H1 (cell line): ENCODE results near the gene ATP2B3. TPM values are rescaled to one million over a fixed set of nuclear protein-coding genes. Genes with fewer than 3 reads are reported as not detected.

Experiments
- CTCF ChIA-PET: fragments of 300-600 bp; sonication (Branson Sonifier 250); formaldehyde crosslinking; loops from one replicate; lab custom pipeline; 2021; ENCODE audit not compliant: partially characterized antibody; lab: Charles Lee
- POLR2A ChIA-PET: fragments of 300-600 bp; sonication (Branson Sonifier 250); formaldehyde crosslinking; loops from one replicate; lab custom pipeline; 2021; ENCODE audit warnings: inconsistent platforms; ENCODE audit not compliant: partially characterized antibody; lab: Charles Lee
- DNase-seq, 2 experiments: peaks; one replicate each; pipeline versions ENCODE4 v3.0.0 to v3.0.0-alpha.2; 2010 to 2022; ENCODE audit warnings: low spot score in 2 of 2, low read depth in 1 of 2, mixed read lengths in 1 of 2
- FAIRE-seq: peaks from 2 replicates; lab custom pipeline; 2011; peaks lifted over from hg19 to GRCh38; lab: Jason Lieb, UNC
- H2AFZ ChIP-seq: 2 replicates; pipeline ENCODE4 v1.8.1; 2012; ENCODE audit warnings: low read length, inconsistent platforms
- H2AK5ac ChIP-seq: 2 replicates; pipeline ENCODE4 v1.6.1; 2013; ENCODE audit warnings: low read depth, low read length
- H2BK120ac ChIP-seq: replicated peaks from 2 replicates; pipeline ENCODE3; 2013; ENCODE audit warnings: low read depth, low read length, inconsistent platforms
- H2BK12ac ChIP-seq: 2 replicates; pipeline ENCODE4 v1.6.1; 2013; ENCODE audit warnings: low read depth, low read length
- H2BK15ac ChIP-seq: 2 replicates; pipeline ENCODE4 v1.6.1; 2013; ENCODE audit warnings: low read length
- H2BK20ac ChIP-seq: 2 replicates; pipeline ENCODE4 v1.6.1; 2013; ENCODE audit warnings: low read length
- H2BK5ac ChIP-seq: 2 replicates; pipeline ENCODE4 v1.6.1; 2013; ENCODE audit warnings: low read depth, low read length
- H3K14ac ChIP-seq: 2 replicates; pipeline ENCODE4 v1.6.1; 2013; ENCODE audit warnings: inconsistent platforms; ENCODE audit not compliant: insufficient read length
- H3K18ac ChIP-seq: 2 replicates; pipeline ENCODE4 v1.6.1; 2013; ENCODE audit warnings: low read length; ENCODE audit errors: extremely low read depth
- H3K23ac ChIP-seq: 2 replicates; pipeline ENCODE4 v1.6.1; 2013; ENCODE audit warnings: inconsistent platforms; ENCODE audit not compliant: insufficient read length
- H3K23me2 ChIP-seq: 2 replicates; pipeline ENCODE4 v1.6.1; 2013; ENCODE audit warnings: low read depth, low read length
- H3K27ac ChIP-seq: 2 replicates; pipeline ENCODE4 v1.6.1; 2011; ENCODE audit warnings: low read depth, low read length, inconsistent platforms
- H3K27me3 ChIP-seq, 4 experiments: replicated peaks in 1 of 4; 1 replicate in 1 of 4; 2 replicates in 3 of 4; pipeline versions ENCODE4 v1.6.1 to v1.8.1; 2011 to 2013; ENCODE audit warnings: low read length in 3 of 4, mild to moderate bottlenecking in 3 of 4, inconsistent platforms in 2 of 4, mixed read lengths in 2 of 4, moderate library complexity in 1 of 4; ENCODE audit not compliant: control insufficient read depth in 3 of 4, insufficient read depth in 3 of 4; ENCODE audit errors: extremely low read depth in 1 of 4
- H3K36me3 ChIP-seq, 4 experiments: 2 replicates each; pipeline versions ENCODE4 v1.6.1 to v1.8.1; 2011 to 2013; ENCODE audit warnings: mild to moderate bottlenecking in 4 of 4, low read length in 3 of 4, moderate library complexity in 2 of 4, control low read depth in 1 of 4, inconsistent platforms in 1 of 4; ENCODE audit not compliant: insufficient read depth in 4 of 4, control insufficient read depth in 2 of 4
- H3K4ac ChIP-seq: replicated peaks from 2 replicates; pipeline ENCODE3; 2013; ENCODE audit warnings: low read length, low read depth, mixed read lengths, inconsistent platforms; ENCODE audit not compliant: insufficient read length
- H3K4me1 ChIP-seq, 4 experiments: replicated peaks in 1 of 4; 1 replicate in 1 of 4; 2 replicates in 3 of 4; pipeline versions ENCODE4 v1.6.1 to v1.8.1; 2011 to 2013; ENCODE audit warnings: low read length in 3 of 4, inconsistent platforms in 2 of 4, mixed read lengths in 1 of 4; ENCODE audit not compliant: insufficient read depth in 4 of 4, control insufficient read depth in 3 of 4
- H3K4me2 ChIP-seq, 2 experiments: 2 replicates each; pipeline versions ENCODE4 v1.6.1 to v1.8.1; 2011 to 2013; ENCODE audit warnings: low read depth in 2 of 2, low read length in 2 of 2, control low read depth in 1 of 2, inconsistent platforms in 1 of 2, mild to moderate bottlenecking in 1 of 2; ENCODE audit not compliant: insufficient read depth in 1 of 2
- H3K4me3 ChIP-seq, 4 experiments: fragments of 200-600, 300-600 bp in 1 of 4; sonication (generic), shearing (Covaris generic), sonication (Bioruptor Twin) in 1 of 4; 2 replicates each; pipeline versions ENCODE4 v1.5.1 to v1.8.1; 2011 to 2016; ENCODE audit warnings: low read length in 4 of 4, low read depth in 3 of 4, control low read depth in 2 of 4, inconsistent platforms in 2 of 4, mild to moderate bottlenecking in 2 of 4, mixed read lengths in 1 of 4, moderate library complexity in 1 of 4; ENCODE audit not compliant: insufficient read depth in 2 of 4; ENCODE audit errors: extremely low read depth in 1 of 4
- H3K56ac ChIP-seq: replicated peaks from 2 replicates; pipeline ENCODE3; 2013; ENCODE audit warnings: low read depth, mild to moderate bottlenecking, mixed read lengths, low read length, inconsistent platforms; ENCODE audit not compliant: insufficient read length
- H3K79me1 ChIP-seq: 2 replicates; pipeline ENCODE4 v1.6.1; 2013; ENCODE audit warnings: low read depth, low read length, control low read depth
- H3K79me2 ChIP-seq, 2 experiments: 2 replicates each; pipeline versions ENCODE4 v1.6.1 to v1.8.1; 2012 to 2013; ENCODE audit warnings: low read length in 2 of 2, mild to moderate bottlenecking in 2 of 2, inconsistent platforms in 1 of 2; ENCODE audit not compliant: insufficient read depth in 2 of 2, control insufficient read depth in 1 of 2
- H3K9ac ChIP-seq, 4 experiments: replicated peaks in 1 of 4; 1 replicate in 1 of 4; 2 replicates in 3 of 4; pipeline versions ENCODE4 v1.6.1 to v1.8.1; 2011 to 2013; ENCODE audit warnings: low read depth in 3 of 4, low read length in 3 of 4, control low read depth in 2 of 4, mild to moderate bottlenecking in 2 of 4, moderate library complexity in 2 of 4, inconsistent platforms in 1 of 4; ENCODE audit errors: extremely low read depth in 1 of 4
- H3K9me3 ChIP-seq, 2 experiments: 2 replicates each; pipeline versions ENCODE4 v1.6.1 to v1.8.1; 2012 to 2013; ENCODE audit warnings: mild to moderate bottlenecking in 2 of 2, moderate library complexity in 2 of 2, control low read depth in 1 of 2, inconsistent platforms in 1 of 2, low read depth in 1 of 2, low read length in 1 of 2, mixed read lengths in 1 of 2; ENCODE audit not compliant: insufficient read depth in 2 of 2
- H4K20me1 ChIP-seq, 2 experiments: replicated peaks in 1 of 2; 2 replicates each; pipeline versions ENCODE3 to v1.8.1; 2011 to 2013; ENCODE audit warnings: inconsistent platforms in 2 of 2, low read length in 2 of 2, mild to moderate bottlenecking in 1 of 2; ENCODE audit not compliant: insufficient read depth in 2 of 2, control insufficient read depth in 1 of 2
- H4K5ac ChIP-seq: 2 replicates; pipeline ENCODE4 v1.6.1; 2013; ENCODE audit warnings: low read length, low read depth, mixed read lengths, inconsistent platforms; ENCODE audit not compliant: insufficient read length
- H4K8ac ChIP-seq: 2 replicates; pipeline ENCODE4 v1.8.0; 2013; ENCODE audit warnings: mild to moderate bottlenecking, moderate library complexity, low read length, inconsistent platforms; ENCODE audit not compliant: insufficient read depth; ENCODE audit errors: extremely low read depth
- H4K91ac ChIP-seq: replicated peaks from 2 replicates; pipeline ENCODE3; 2013; ENCODE audit warnings: low read length, mixed read lengths, inconsistent platforms; ENCODE audit not compliant: insufficient read length
- BCL11A ChIP-seq, 2 experiments: IDR thresholded peaks; one replicate each; pipeline ENCODE4 v1.6.1; 2011; ENCODE audit warnings: low read depth in 2 of 2, low read length in 2 of 2, mild to moderate bottlenecking in 2 of 2
- MAFK ChIP-seq: IDR thresholded peaks from 2 replicates; pipeline ENCODE4 v1.6.1; 2012; ENCODE audit warnings: low read depth, mild to moderate bottlenecking, improper control_type of control experiment, low read length
- SP4 ChIP-seq: IDR thresholded peaks from 2 replicates; pipeline ENCODE4 v1.6.1; 2012; ENCODE audit warnings: low read length, inconsistent platforms
- TAF1 ChIP-seq: IDR thresholded peaks from 2 replicates; pipeline ENCODE4 v1.6.1; 2011; ENCODE audit warnings: mild to moderate bottlenecking, low read depth, low read length
- TBP ChIP-seq: IDR thresholded peaks from 2 replicates; pipeline ENCODE4 v1.6.1; 2011; ENCODE audit warnings: low read depth, low read length, improper control_type of control experiment
- WGBS, 2 experiments: shearing (Covaris generic) in 1 of 2; methylation state at CpG; one replicate each; pipeline versions ENCODE4 v1.1.6 to v1.1.7; 2013 to 2015; ENCODE audit warnings: low lambda C conversion rate in 2 of 2, mixed read lengths in 2 of 2, inconsistent platforms in 1 of 2, low coverage in 1 of 2, missing lambda C conversion rate in 1 of 2; ENCODE audit not compliant: insufficient replicate concordance in 2 of 2, insufficient coverage in 1 of 2, insufficient read length in 1 of 2; ENCODE audit errors: extremely low coverage in 1 of 2, missing lambda C conversion rate in 1 of 2; 5-methylcytosine and 5-hydroxymethylcytosine counted together
- polyA plus RNA-seq, 7 experiments: library from polyadenylated mRNA; depleted of rRNA in 3 of 7; stranded (reverse) in 5 of 7; unstranded in 2 of 7; fragments of >200 nt in 5 of 7; fragments of 200-250 nt in 2 of 7; gene quantifications; 1 replicate in 5 of 7; 2 replicates in 1 of 7; 4 replicates in 1 of 7; pipeline versions ENCODE4 v1.2.1 to v1.2.3, GENCODE V29; 2011 to 2013; ENCODE audit warnings: missing spikeins in 2 of 7, mixed read lengths in 2 of 7
- total RNA-seq: library from RNA; stranded (reverse); fragmentation: NEBNext Ultra II Directional; extraction: Animal tissue kit (Norgen Biotek cat#: 25700); gene quantifications from 2 replicates; pipeline ENCODE4 v1.2.1, GENCODE V29; 2021

ATP2B3 gene
- total and polyA plus RNA-seq, 2 of the 8 experiments (the other 6 are each of a cell fraction or from before 2014, with no cell fraction given) = 0.14 to 0.19 TPM

DNA sequence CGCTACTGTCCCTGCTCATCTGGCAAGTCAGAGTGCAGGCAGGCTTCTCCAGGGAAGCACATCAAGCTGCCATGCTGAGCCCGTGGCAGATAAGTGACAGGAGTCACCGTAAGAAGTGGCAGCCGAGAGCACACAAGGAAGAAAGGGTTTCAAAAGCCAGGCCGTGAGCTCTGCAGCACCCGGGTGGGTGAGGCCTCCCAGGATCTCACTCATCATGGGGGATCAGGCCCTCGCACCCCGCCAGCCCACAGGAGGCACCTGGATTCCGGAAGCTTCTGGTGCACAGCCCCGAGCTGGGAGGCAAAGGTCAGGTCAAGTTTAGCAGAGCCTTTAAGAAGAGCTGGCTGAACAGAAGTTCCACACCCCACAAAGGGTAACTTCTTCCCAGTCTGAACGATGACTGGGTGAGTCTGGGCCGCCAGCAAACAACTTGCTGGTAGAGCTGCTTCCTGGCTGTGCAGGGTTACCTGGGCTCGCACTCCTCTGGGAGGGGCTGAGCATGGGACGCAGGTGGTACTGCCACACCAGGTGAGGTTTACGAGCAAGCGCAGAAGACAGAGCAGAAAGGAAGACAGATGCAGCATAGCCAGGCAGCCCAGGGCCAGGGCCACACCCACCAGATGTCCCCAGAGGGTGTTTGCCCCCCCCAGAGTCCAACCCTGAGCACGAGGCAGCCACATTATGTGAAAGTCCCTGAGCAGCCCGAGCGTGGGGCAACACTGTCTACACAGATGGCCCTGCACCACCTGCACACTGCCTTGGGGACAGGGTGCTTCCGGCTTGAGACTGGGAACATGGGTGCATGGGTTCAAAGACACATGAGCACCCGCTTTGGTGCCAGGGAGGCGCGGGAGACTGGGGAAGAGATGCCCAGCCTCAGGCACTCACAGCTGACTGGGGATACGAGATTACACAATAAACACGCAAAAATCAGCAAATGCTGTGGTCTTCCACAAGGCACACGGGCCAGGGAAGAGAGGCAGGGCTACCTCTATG is 73.8 kb downstream of the ATP2B3 start:
- Histone ChIP-seq H3K36me3 (0 out of 8 replicates have a peak, but pooled peaks cover 0 to 6% (median 0%) of the 10 kb centered on the region in 4 experiments), H3K4me1 (no peaks in the 10 kb centered on the region), H3K4me3 (no peak overlapping the region), H4K8ac (no peak overlapping the region), H2BK120ac (no peak overlapping the region), H3K4me2 (no peak overlapping the region), H3K23me2 (no peaks in the 10 kb centered on the region), H4K5ac (no peak overlapping the region), H3K79me2 (no peaks in the 10 kb centered on the region), H3K79me1 (no peaks in the 10 kb centered on the region), H3K18ac (no peak overlapping the region), H4K20me1 (peaks cover 0 to 1% of the 10 kb centered on the region in 2 experiments), H4K91ac (no peak overlapping the region), H2BK5ac (no peak overlapping the region), H3K9me3 (no peaks in the 10 kb centered on the region), H2BK12ac (no peak overlapping the region), H2BK15ac (no peak overlapping the region), H2BK20ac (no peak overlapping the region), H2AK5ac (no peak overlapping the region), H3K27ac (no peak overlapping the region), H3K27me3 (no peaks in the 10 kb centered on the region), H2AFZ (no peak overlapping the region), H3K23ac (no peak overlapping the region), H3K9ac (no peak overlapping the region), H3K56ac (no peak overlapping the region), H3K14ac (no peak overlapping the region), H3K4ac (no peak overlapping the region)
- FAIRE-seq (no peak), DNase-seq (no peak)
- WGBS, 2 experiments = 90% methylated on average over 22 of the region's 26 CpGs; no CpG with 5 or more reads in 1 of the 2 experiments
- ChIA-PET POLR2A (no interaction called here), CTCF (interaction anchor here (0.5 to 1.7 kb wide), 7 partner anchors 10 to 240 kb away, joined by 3 to 6 read pairs (median 4); no protein-coding TSS in a partner anchor)
- TF ChIP-seq TBP (no peak), BCL11A (IDR thresholded peaks at IDR 0.05; ENCODE audit: low read depth in 2 of 2, low read length in 2 of 2) (no peak), MAFK (no peak), SP4 (no peak), TAF1 (no peak)
